Natural killer cell (primary cell): ENCODE results near the gene ANAPC7. TPM values are rescaled to one million over a fixed set of nuclear protein-coding genes. Genes with fewer than 3 reads are reported as not detected.

Experiments used
- ATAC-seq, 3 donors: fragments of 150-1000 bp in 2 of 3; fragments of 200-7000 bp in 1 of 3; cut with Tn5 transposase; 1 replicate in 1 of 3; 2 replicates in 2 of 3; pipeline ENCODE4 v1.10.0; 2021; ENCODE audit warnings: mild to moderate bottlenecking in 2 of 3, moderate library complexity in 2 of 3
- DNase-seq, 2 donors: peaks; one replicate each; pipeline versions ENCODE4 v3.0.0 to v3.0.0-alpha.2; 2013 to 2021; ENCODE audit warnings: mixed read lengths in 1 of 2
- H3K27ac ChIP-seq: one replicate; pipeline ENCODE4 v1.5.1; 2013; ENCODE audit warnings: mild to moderate bottlenecking, low read length
- H3K27me3 ChIP-seq: one replicate; pipeline ENCODE4 v1.6.1; 2013; ENCODE audit warnings: low read length; ENCODE audit not compliant: control insufficient read depth, insufficient read depth
- H3K36me3 ChIP-seq: one replicate; pipeline ENCODE4 v1.6.1; 2013; ENCODE audit warnings: low read length; ENCODE audit not compliant: control insufficient read depth, insufficient read depth
- H3K4me1 ChIP-seq: one replicate; pipeline ENCODE4 v1.6.1; 2013; ENCODE audit warnings: low read length; ENCODE audit not compliant: control insufficient read depth, insufficient read depth
- H3K4me3 ChIP-seq: one replicate; pipeline ENCODE4 v1.5.1; 2013; ENCODE audit warnings: low read length
- H3K9me3 ChIP-seq: one replicate; pipeline ENCODE4 v1.6.1; 2013; ENCODE audit warnings: low read length; ENCODE audit not compliant: control insufficient read depth, insufficient read depth
- H3K27ac Mint-ChIP-seq, 2 donors: one replicate each; pipeline ENCODE4 v1.8.0; 2022; ENCODE audit warnings: mild to moderate bottlenecking in 2 of 2, mixed read lengths in 2 of 2, moderate library complexity in 1 of 2
- H3K27me3 Mint-ChIP-seq, 2 donors: one replicate each; pipeline ENCODE4 v1.8.0; 2022; ENCODE audit warnings: low read depth in 2 of 2, mixed read lengths in 2 of 2
- H3K36me3 Mint-ChIP-seq: one replicate; pipeline ENCODE4 v1.8.0; 2022; ENCODE audit warnings: mixed read lengths
- H3K4me1 Mint-ChIP-seq, 2 donors: one replicate each; pipeline ENCODE4 v1.8.0; 2022; ENCODE audit warnings: mixed read lengths in 2 of 2
- H3K4me3 Mint-ChIP-seq: one replicate; pipeline ENCODE4 v1.8.0; 2022; ENCODE audit warnings: mild to moderate bottlenecking, moderate library complexity, mixed read lengths
- H3K9me3 Mint-ChIP-seq, 2 donors: one replicate each; pipeline ENCODE4 v1.8.0; 2022; ENCODE audit warnings: mixed read lengths in 2 of 2
- CTCF ChIP-seq: fragments of 200-600 bp; IDR thresholded peaks from one replicate; pipeline ENCODE4 v1.8.0; 2022; ENCODE audit warnings: antibody characterized with exemption
- WGBS: methylation state at CpG from one replicate; pipeline ENCODE4 v1.1.7; 2013; ENCODE audit warnings: missing lambda C conversion rate; ENCODE audit not compliant: insufficient coverage; 5-methylcytosine and 5-hydroxymethylcytosine counted together
- intact Hi-C: fragments of 100-400 bp; cut with micrococcal nuclease; formaldehyde crosslinking; loops from one replicate; pipeline ENCODE4 v1.14.2; 2022
- total RNA-seq, 4 donors: library from RNA; stranded (reverse); fragments of 120-200 nt in 1 of 4; gene quantifications; one replicate each; pipeline versions ENCODE4 v1.2.3 to v1.2.4, GENCODE V29; 2013 to 2022

The ANAPC7 gene
- total RNA-seq = 10 to 100 TPM; 46.5 to 77.0 (median 50.4) TPM
- 62.7 TPM for total RNA-seq (2013)

GRCh38 chr12:110403146-110403975, at the start of gene ANAPC7:
Gene ANAPC7 (minus strand): TSS chr12:110403708. CDS start chr12:110403627, 81 bp downstream.
- WGBS = under 1% methylated on average over 62 of the region's 62 CpGs
- H3K27me3 ChIP-seq = no peaks in the 10 kb centered on the region
- ATAC-seq (peak; percentile 96 to 98 (median 96)), DNase-seq (peak; percentile 78 to 93)
- Mint-ChIP-seq H3K9me3 (no peaks in the 10 kb centered on the region), H3K36me3 (no peaks in the 10 kb centered on the region), H3K27me3 (no peaks in the 10 kb centered on the region), H3K27ac (peak within 1 kb of the TSS in 1 of 2 donors; percentile 97), H3K4me3 (peak within 1 kb of the TSS; percentile 99), H3K4me1 (peaks cover 12 to 19% of the 10 kb centered on the region in 2 donors)
- H3K4me1 ChIP-seq = peaks cover 18% of the 10 kb centered on the region
- peak within 1 kb of the TSS; percentile 91 for H3K27ac ChIP-seq
- peaks cover 2% of the 10 kb centered on the region for H3K36me3 ChIP-seq
- H3K9me3 ChIP-seq = no peaks in the 10 kb centered on the region
- TF ChIP-seq CTCF = no peak
- H3K4me3 ChIP-seq = peak within 1 kb of the TSS; percentile 78
- intact Hi-C loops = loop anchor here (1.0 to 2.0 kb wide), 2 partner anchors 27 to 324 kb away; no protein-coding TSS in a partner anchor

- peaks cover 29% of the 10 kb centered on the region for H3K4me1 ChIP-seq
These were observed 47.8 kb upstream of the ANAPC7 start for GRCh38 chr12:110451263-110451662.

GRCh38 chr12:110449799-110450497, 46.4 kb upstream of the ANAPC7 start, which contains the start of gene ARPC3:
Gene ARPC3 (minus strand): TSS chr12:110450337. CDS start chr12:110450260, 77 bp downstream.
- Histone ChIP-seq H3K36me3 (peaks cover 15% of the 10 kb centered on the region), H3K27ac (peak within 1 kb of the TSS; percentile 97), H3K27me3 (no peaks in the 10 kb centered on the region), H3K4me3 (peak within 1 kb of the TSS; percentile 97), H3K9me3 (no peaks in the 10 kb centered on the region), H3K4me1 (peaks cover 29% of the 10 kb centered on the region)
- Mint-ChIP-seq H3K27me3 (no peaks in the 10 kb centered on the region), H3K4me1 (peaks cover 38 to 39% of the 10 kb centered on the region in 2 donors), H3K9me3 (no peaks in the 10 kb centered on the region), H3K4me3 (peak within 1 kb of the TSS; percentile 100), H3K36me3 (peaks cover 6% of the 10 kb centered on the region), H3K27ac (peak within 1 kb of the TSS; percentile 99)
- peak; percentile 77 for TF ChIP-seq CTCF
- peak; percentile 95 to 98 (median 96) for ATAC-seq
- intact Hi-C loops = loop anchor here (1.0 kb wide), 6 partner anchors 18 to 438 kb away; partner anchors contain the start of genes FAM216A and GPN3
- DNase-seq = peak; percentile 92 to 98
- under 1% methylated on average over 51 of the region's 51 CpGs for WGBS

More at GRCh38 chr12:110451263-110451662, 47.8 kb upstream of the ANAPC7 start:
- H3K9me3 ChIP-seq = no peaks in the 10 kb centered on the region
- no peaks in the 10 kb centered on the region for H3K36me3 Mint-ChIP-seq
- ATAC-seq = no peak
- intact Hi-C loops = no loop called here
- peak overlapping the region; percentile 100 for H3K4me3 Mint-ChIP-seq
- H3K27me3 ChIP-seq = no peaks in the 10 kb centered on the region
- TF ChIP-seq CTCF = no peak
- peaks cover 15% of the 10 kb centered on the region for H3K36me3 ChIP-seq
- no peak overlapping the region for H3K4me3 ChIP-seq
- peaks cover 32 to 33% of the 10 kb centered on the region in 2 donors for H3K4me1 Mint-ChIP-seq
- H3K9me3 Mint-ChIP-seq = no peaks in the 10 kb centered on the region
- 61% methylated on average over 1 of the region's 1 CpG for WGBS
- H3K27ac Mint-ChIP-seq = peak overlapping the region; percentile 99
- no peaks in the 10 kb centered on the region for H3K27me3 Mint-ChIP-seq
- DNase-seq = no peak
- H3K27ac ChIP-seq = no peak overlapping the region
